ENCODE data around the gene TUBA1C.

GRCh38 chr12:49243631-49244030, 21.3 kb upstream of the TUBA1C start:
- TF ChIP-seq, protein P1, sequence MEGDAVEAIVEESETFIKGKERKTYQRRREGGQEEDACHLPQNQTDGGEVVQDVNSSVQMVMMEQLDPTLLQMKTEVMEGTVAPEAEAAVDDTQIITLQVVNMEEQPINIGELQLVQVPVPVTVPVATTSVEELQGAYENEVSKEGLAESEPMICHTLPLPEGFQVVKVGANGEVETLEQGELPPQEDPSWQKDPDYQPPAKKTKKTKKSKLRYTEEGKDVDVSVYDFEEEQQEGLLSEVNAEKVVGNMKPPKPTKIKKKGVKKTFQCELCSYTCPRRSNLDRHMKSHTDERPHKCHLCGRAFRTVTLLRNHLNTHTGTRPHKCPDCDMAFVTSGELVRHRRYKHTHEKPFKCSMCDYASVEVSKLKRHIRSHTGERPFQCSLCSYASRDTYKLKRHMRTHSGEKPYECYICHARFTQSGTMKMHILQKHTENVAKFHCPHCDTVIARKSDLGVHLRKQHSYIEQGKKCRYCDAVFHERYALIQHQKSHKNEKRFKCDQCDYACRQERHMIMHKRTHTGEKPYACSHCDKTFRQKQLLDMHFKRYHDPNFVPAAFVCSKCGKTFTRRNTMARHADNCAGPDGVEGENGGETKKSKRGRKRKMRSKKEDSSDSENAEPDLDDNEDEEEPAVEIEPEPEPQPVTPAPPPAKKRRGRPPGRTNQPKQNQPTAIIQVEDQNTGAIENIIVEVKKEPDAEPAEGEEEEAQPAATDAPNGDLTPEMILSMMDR (IDR thresholded peaks at IDR 0.05 in 4 of 5, conservative IDR thresholded peaks at IDR 0.05 in 1 of 5), result no peak
- TF ChIP-seq POLR2A (IDR thresholded peaks at IDR 0.05), result no peak

All from gastrocnemius medialis (tissue), 4 donors.